ENCODE data around the gene PTX3.
A peak's percentile ranks its signal among the peaks of the same experiment; 100 is the strongest.

Gene PTX3

DNA sequence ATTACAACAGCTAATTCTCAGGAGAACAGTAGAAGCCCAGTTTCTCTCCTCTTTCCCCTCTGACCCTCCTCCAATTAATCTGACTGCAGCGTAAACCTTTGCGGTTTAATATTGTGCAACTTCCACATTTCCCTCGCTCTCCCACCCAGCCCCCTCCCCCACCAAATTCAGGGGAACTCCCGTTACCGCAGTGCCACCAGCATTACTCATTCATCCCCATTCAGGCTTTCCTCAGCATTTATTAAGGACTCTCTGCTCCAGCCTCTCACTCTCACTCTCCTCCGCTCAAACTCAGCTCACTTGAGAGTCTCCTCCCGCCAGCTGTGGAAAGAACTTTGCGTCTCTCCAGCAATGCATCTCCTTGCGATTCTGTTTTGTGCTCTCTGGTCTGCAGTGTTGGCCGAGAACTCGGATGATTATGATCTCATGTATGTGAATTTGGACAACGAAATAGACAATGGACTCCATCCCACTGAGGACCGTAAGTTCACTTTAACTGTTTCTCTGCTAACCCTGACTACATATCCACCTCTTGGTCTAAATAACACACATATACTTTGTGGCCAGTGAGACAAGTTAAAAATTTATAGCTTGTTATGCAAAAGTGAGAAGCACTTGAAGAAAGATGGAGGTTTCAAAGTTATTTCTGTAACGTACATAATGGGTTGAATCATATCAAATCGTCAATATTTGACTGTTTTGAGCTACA lies at the start of gene PTX3:
PTX3 (plus strand) TSS at position 268 of the 709 bp plus-strand sequence; CDS start at position 352, 84 bp downstream.
- peak; percentile 50 for DNase-seq

DNA sequence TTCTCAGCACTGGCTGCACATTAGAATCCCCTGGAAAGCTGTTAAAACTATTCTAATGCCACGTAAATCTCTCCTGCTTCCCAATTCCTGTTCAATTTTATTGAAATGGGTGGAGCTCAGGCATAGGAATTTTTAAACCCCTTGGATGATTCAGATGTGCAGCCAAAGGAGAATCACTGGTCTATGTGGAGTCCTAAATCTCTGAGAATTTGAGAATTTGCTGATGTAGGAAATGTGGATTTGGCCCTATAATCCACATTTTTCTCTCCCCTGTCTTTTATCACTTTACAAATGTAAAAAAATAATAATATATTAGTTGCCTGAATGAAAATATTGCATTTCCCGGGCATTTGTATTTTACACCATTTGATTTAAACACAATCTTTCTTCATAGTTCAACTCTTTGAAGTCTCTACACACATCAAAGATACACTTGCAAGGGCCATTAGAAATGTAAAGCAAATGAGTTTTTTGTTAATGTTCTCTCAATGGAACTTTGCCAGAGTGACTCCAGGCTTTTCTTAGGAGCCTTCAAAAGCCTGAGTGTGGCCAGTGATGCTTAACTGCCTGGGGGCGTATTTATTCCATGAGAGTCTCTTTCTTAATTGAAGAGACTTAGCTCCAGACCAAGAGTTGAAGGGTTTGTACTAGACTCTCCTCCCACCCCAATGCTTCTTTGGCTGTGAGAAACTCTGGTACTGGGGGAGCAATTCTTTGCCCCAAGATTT lies 48.8 kb upstream of the PTX3 start:
- no peak for DNase-seq

DNA sequence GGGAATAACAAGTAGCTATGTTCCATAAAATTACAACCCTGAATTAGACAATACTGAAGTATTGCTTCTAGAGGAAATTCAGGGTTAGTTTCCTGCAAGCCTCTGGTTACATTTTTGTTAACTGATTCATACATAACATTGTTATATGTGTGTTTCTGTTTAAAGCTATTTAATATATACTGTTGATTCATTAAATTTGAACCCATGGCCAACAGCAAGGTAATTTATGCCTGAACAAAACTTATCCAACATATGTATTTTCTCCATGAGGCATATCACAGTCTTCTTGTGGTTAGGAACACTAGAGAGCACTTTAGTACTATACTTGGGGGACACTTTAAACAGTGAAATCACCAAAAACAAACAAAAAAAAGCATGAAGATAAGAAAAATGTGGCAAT lies 47.7 kb upstream of the PTX3 start:
- no peak for DNase-seq

DNA sequence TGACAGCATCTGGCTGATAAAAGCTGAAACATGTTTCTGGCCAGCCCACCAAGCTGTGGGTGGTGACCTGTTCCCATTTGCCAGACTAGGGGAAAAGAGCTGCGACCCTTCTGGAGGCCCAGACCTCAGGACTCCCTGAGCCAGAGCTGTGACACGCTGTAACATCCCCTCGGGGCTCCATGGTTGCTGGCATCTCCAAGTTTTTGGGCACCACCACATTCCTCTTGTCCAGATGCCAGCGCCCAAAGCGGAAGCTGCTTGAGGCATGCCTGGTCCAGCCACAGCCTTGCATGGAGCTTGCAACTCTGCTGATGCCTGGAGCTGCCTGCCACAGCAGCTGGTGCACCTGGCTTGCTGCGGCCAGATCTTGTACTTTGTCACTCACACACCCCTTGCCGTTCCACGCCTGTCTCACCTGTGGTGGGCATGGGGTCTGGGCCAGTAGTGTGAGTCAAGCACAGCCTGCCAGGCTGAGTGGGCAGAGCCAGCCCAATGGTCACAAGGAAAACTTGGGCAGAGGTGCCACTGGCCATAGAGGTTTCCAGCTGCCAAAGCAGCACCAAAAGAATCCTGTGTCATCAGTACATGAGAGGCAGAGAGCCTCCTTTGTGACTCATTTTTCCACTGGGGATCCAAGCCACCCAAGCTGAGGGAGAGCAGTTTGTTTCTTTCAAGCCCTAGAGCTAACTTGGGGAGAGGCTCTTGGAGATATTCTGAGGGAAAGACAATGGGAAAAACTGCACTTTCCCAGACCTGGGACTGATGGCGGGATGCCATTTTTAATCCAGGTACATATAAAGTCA lies 45.7 kb upstream of the PTX3 start:
- DNase-seq: no peak

DNA sequence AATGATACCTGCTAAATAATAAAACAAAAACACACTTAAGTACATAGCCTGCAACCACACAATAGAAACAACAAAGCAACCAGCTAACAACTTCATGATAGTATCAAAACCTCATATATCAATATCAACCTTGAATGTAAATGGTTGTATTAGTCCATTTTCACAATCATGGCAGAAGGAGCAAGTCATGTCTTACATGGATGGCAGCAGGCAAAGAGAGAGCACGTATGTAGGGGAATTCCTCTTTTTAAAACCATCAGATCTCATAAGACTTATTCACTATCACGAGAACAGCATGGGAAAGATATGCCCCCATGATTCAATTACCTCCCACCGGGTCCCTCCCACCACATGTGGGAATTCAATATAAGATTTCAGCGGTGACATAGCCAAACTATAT lies 44.5 kb upstream of the PTX3 start:
- no peak for DNase-seq

DNA sequence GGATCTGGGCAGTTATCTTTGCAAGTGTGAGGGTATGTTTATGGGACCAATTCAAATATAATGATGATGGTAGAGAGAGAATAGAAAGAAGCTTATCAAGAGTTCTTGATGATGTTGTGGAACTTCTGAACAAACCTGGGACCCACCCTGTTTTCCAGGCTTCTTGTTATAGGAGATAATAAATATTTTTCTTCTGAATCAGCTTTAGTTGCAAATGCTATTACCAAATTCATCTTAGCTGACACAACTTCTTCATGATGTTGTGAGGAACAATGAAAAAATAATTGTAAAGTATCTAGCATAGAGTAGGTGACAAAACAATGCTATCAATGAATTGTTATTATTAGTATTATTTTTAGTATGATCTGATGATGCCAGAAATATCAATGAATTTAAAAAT lies 43.5 kb upstream of the PTX3 start:
- no peak for DNase-seq

DNA sequence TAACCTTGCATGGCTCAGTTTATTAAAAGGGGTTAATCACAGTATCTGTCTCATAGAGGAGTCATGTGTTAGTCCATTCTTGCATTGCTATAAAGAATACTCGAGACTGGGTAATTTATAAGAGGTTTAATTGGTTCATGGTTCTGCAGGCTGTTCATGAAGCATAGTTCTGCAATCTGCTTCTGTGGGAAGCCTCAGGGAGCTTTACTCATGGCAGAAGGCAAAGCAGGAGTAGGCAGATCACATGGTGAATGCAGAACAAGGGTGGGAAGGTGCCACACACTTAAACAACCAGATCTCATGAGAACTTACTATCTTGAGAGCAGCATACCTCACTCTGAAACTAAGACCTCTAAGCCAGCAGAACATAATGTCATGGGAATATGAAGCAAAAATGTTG lies 42.2 kb upstream of the PTX3 start:
- no peak for DNase-seq

DNA sequence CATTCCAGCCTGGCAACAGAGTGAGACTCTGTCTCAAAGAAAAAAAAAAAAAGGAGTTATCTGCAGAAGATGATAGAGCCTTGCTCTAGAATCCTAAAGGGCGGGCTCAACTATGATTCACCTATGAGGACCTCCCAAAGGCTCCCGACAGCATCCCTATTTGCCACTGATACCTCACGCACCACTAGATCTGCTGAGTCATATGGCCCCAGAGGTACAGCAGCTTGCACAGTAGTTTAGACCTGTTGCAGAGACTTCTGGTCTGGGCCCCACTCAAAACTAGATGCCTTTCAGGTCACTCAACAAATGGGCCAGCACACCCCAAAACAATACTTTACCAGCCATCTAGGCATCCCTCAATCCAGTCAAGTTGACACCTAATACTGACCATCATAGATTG lies 38.1 kb upstream of the PTX3 start:
- no peak for DNase-seq

DNA sequence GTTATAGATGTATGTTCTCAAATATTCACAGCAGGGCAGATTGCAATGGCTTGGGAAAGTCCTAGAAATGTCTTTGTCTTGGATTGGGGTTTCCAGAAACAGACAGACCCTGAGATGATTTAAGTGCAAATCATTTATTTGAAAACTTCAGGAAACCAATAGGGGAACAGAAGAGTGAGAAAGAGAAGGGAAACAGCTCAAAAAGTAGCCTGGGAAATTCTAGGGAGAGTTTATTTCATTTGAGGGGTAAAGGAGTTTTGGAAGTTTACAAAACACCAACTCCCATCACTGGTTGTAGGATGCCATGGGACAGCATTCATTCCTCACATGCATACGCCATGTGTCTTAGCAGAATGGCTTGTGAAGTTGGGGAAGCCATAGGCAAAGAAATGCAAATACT lies 32.3 kb upstream of the PTX3 start:
- DNase-seq: no peak

DNA sequence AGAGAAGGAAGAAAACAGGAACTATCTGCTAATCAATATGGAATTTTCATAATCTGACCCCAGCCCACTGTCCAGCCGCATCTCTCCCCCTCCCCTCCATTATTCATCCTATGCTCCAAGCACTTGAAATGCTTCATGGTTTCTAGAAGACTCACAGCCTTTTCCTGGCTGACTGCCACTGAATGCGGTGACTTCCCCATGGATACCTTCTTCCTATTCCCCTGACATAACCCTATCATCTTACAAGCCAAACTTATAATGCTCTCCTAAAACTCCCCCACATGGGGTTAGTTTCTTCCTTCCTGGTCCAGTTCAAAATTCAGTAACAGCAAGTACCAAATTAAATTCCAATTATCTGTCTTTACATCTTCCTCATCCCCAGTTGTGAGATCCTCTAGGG lies 31.2 kb upstream of the PTX3 start:
- DNase-seq: no peak

DNA sequence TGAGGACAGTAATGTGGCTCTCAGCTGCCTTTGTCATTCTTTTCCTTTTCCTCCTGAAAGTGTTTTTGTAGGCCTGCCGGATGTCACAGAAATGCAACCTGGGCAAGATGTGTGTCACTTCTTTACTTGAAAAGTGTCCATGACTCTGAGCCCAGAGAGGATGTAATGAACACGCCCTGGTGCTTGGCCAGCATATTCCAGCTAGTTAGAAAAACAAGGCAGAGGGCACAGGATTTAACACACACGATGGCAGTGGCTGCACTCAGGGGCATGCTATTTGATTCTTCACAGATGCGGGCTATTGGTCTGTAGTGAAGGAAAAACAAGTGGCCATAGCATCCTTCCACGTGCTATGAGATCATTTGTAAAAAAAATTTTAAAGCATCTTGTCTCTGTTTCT lies 30.3 kb upstream of the PTX3 start:
- no peak for DNase-seq

DNA sequence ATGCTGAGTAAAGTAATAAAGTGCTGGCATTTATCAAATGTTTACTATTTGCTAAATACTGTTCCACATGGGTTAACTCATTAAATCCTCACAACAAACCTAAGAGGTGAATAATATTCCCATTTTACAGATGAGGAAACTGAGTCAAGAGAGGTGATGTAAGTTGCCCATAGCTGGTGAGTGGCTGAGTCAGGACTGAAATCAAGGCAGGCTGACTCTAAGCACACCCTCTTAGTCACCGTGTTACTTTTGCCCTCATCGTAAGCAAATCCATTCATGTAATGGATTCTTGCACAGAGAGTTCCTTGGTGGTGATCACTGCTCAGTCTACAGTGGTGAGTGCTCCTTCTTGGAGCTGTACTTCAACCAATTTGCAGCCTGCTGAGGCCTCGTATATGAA lies 28.9 kb upstream of the PTX3 start:
- no peak for DNase-seq

DNA sequence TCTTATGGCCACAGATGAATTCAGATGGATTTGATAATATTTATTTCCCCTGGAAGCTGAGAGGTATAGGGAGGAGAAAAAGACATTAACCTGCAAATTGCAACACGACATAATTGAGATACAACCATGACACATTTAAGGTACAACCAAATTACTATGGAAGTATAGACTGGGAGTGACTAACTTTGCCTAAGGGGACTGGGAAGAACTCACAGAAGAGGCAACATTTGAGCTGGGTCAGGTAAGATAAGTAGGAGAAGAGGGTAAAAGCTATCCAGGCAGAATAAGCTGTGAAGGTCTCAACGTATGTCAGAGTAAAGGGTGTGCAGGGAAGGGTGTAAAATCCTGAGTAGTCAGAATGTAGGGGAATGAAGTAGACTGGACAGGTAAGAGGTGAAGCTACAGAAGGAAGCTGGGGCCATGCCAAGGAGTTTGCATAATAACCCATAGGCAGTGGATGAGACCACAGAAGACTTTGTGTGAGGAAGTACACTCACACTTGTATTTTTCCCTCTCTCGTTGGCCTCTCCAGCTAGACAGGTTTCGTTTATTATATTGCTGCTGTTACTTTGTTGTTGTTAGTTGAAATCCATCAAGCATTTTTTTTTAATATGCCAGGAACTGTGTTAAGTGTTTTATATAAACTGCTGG lies 28.0 kb upstream of the PTX3 start:
- no peak for DNase-seq

DNA sequence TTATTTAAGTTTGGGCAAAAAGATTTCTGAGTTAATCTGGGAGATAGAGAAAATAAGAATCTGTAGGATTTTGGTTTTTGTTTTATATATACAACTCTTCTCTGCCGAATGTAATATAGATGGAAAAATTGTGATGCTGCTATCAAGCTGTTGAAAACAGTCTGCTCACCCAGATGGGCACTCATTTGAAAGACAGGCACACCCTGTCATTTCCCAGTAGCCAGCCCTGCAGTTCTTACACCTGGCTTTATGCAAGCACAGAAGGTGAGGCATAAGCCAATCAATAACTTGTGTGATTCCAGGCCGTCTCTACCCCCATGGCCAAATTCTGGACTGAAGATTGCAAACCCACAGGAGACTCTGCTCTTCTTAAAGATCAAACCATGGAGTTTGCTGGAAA lies 27.1 kb upstream of the PTX3 start:
- DNase-seq: no peak

DNA sequence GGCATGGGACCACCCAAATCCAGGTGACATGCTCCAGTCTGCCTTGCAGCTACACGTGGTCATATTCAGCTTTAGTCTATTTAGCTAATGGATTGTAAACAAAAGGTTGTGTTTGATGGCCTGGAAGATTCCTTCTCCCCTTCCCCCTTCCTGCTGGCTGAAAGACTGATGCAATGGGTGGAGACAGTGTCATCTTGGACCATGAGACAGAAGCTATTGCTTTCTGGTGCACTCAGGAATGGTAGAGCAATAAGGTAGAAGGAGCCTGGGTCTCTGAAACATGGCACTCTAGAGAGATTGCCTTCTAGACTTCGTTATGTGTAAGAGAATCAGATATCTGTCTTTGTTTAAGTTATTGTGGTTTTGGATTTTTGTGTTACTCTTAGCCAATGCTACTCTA lies 25.7 kb upstream of the PTX3 start:
- DNase-seq: no peak

DNA sequence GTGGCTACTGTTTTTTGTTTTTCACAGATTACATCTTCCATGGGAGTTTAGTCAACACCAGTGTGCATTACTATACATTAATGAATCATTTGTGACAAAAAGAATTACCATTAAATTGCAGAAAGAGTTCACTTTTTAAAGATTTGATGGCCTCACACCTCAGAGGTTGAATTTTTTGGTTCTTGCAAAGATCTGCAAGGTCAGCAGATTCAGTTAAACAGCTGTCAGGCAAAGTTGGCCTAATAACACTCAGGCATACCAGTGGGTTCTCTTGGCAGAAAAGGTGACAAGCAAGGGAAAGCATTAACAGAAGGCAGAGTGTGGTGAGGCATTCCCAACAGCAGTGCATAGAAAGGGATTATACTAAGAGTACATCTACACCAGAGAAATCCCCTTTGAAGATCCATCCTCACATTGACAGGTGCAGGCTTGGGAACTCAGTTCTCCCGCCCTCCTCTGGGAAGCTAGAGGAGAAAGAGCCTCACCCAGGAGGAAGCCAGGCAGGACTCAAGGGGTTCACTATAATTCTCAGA lies 24.3 kb upstream of the PTX3 start:
- DNase-seq: no peak

DNA sequence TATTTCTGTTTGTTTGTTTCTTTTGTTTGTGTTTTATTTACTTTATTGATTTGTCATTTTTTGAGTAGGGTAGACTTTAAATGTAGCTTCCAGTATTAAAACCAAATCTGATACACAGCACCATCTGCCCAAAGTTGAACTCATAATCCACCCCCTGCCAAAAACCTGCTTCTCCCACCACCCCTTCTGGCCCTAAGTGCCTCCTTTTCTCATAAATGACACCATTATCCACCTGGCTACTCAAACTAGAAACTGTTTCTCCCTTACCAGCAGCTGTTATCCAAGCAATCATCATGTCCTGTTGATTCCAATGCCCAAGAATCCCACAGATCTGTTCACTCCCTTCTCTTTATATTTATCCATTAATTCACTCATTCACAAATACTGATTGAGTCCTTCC lies 21.8 kb upstream of the PTX3 start:
- no peak for DNase-seq

DNA sequence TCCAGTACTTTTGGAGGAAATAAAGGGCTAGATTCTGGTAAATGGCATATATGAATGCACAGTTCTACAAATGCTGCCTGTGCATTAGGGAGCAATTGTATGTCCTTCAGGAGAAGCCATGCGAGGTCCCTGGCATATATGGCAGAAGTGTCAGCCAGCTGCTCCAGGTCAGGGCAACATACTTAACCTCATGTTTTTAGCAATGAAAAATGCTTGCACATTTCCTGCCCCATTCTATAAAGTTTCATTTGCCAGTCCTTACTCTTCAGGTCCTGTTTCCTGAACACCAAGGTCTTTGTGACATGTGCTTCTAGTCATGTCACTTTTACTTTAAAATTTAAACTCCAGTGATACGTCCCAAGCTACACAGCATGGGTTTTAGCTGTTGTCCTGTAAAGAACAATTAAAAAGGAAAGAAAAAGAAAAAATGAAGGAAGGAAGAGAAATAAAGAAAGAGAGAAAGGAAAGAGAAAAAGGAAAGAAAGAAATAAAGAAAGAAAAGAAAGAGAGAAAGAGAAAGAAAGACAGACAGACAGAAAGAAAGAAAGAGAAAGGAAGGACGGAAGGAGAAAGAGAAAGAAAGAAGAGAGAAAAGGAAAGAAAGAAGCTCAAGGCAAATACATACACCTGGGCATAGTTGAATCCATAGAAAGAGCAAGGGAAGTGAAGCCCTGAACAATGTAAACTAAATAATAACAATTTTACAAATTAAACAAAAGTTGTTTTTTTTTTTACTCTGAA lies 20.1 kb upstream of the PTX3 start:
- DNase-seq: no peak

DNA sequence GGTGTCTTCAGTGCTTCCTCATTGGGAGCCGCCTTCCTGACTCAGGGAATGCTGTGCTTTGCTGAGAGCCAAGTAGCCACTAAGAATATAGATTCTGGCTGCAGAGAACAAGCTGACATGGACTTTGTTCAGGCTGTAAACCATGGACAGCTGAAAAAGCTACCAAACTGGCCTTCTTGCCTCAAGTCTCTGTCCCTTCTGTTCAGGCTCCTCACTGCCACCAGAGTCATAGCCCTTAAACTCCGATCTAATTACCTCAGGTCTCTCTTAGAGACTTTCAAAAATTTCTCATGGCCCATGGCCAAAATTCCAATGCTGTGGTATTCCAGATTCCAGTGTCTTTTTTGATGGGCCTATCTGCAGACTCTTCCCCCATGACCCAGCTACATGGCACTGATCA lies 19.4 kb upstream of the PTX3 start:
- no peak for DNase-seq

DNA sequence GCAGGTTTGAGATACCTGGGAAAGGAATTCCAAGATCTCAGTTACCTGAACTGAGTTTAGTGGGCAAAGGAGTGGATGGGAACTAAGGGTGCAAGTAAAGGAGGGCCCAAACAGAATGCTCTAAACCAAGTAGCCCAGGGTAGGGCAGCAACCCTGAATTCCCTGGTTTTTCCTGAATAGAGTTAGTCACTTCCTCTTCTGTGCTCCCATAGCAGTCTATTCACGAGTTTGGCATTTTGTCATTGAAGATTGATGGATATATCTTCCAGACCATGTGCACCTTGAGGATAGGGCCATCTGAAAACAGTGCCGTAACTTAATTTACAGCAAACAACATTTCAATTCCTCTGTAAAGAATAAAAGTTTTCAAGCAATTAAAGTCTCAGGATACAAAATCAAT lies 18.5 kb upstream of the PTX3 start:
- no peak for DNase-seq

DNA sequence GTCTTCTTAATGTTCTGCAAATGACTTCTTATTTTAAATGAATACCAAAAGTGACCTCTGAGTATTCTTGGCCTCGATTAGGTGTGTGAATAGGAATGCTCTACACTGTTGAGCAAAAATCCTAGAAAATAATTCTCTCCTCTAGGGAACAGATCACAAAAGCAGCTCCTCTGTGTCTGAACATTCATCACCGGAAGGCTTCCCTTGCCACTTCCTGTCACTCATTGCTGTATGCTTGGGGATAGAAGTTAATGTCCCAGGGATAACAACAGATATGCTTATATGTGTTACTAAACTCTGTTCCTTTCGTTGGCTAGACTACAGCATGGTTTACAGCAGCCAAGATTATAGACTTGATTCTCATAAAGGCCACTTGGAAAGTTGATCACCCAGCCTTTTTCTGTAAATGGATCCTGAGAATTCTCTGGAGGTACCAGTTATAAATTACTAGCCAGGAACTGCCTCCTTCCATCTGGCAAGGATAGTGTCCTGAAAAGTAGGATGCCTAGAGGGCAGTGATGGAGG lies 16.0 kb upstream of the PTX3 start:
- DNase-seq: no peak

DNA sequence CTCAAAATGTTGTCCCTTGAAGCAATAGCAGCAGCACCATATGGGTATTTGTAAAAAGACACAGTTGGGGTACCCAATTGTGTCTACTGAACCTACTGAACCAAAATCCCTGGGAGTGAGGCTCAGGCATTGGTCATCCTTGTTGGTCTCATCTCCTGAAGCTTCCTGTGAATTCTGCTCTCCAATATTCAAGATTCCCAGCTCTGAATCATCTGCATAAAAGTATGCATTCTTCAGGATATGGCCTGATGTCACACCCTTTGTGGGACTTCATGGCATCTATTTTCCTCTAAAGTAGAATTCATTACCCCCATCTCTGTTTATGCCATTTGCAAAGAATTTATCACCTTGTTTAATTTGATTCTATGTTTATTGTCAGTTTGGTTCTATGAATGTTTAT lies 13.3 kb upstream of the PTX3 start:
- no peak for DNase-seq

Measured in amniotic stem cell (primary cell).